HG03196 (cell line): ENCODE data around the gene SLC1A3.

ENCODE experiments used
- ATAC-seq: cut with Tn5 transposase; IDR thresholded peaks from one replicate; pipeline ENCODE4 v1.9.1; 2021; ENCODE audit not compliant: unreplicated experiment

SLC1A3 gene

GRCh38 chr5:36710039-36710438 lies 103.6 kb downstream of the SLC1A3 start:
- ATAC-seq, result no peak

GRCh38 chr5:36712706-36713105 lies 106.3 kb downstream of the SLC1A3 start:
- ATAC-seq, result no peak

GRCh38 chr5:36713541-36713940 lies 107.1 kb downstream of the SLC1A3 start:
- no peak for ATAC-seq

GRCh38 chr5:36717131-36717695 lies 110.8 kb downstream of the SLC1A3 start:
- ATAC-seq, result no peak

- ATAC-seq, result no peak
These were observed 112.9 kb downstream of the SLC1A3 start for GRCh38 chr5:36719282-36719681.

GRCh38 chr5:36720688-36721087 lies 114.3 kb downstream of the SLC1A3 start:
- no peak for ATAC-seq

- ATAC-seq, result no peak
These were observed 115.3 kb downstream of the SLC1A3 start for GRCh38 chr5:36721664-36722235.

- ATAC-seq, result peak; percentile 31
These were observed 116.5 kb downstream of the SLC1A3 start for GRCh38 chr5:36722900-36723299.

- peak; percentile 49 for ATAC-seq
These were observed 117.5 kb downstream of the SLC1A3 start for GRCh38 chr5:36723912-36724311.

GRCh38 chr5:36724467-36725332 lies 118.3 kb downstream of the SLC1A3 start:
- ATAC-seq, result peak; percentile 72

GRCh38 chr5:36726317-36726716 lies 119.9 kb downstream of the SLC1A3 start:
- no peak for ATAC-seq

GRCh38 chr5:36726767-36727166 lies 120.4 kb downstream of the SLC1A3 start:
- no peak for ATAC-seq

GRCh38 chr5:36728697-36729543 lies 122.5 kb downstream of the SLC1A3 start:
- no peak for ATAC-seq

- no peak for ATAC-seq
These were observed 124.3 kb downstream of the SLC1A3 start for GRCh38 chr5:36730537-36731216.

- ATAC-seq, result no peak
These were observed 126.8 kb downstream of the SLC1A3 start for GRCh38 chr5:36733183-36733582.

- no peak for ATAC-seq
These were observed 128.0 kb downstream of the SLC1A3 start for GRCh38 chr5:36734422-36734821.

GRCh38 chr5:36735891-36736290 lies 129.5 kb downstream of the SLC1A3 start:
- ATAC-seq, result no peak
